Measurements from ENCODE around the gene NUDT16L1. TPM values are rescaled to one million over a fixed set of nuclear protein-coding genes. Genes with fewer than 3 reads are reported as not detected.

NUDT16L1 gene
- total and polyA plus RNA-seq, 2 of the 8 experiments (the other 6 are each of a cell fraction or from before 2014, with no cell fraction given): 34.8 to 77.3 TPM

DNA sequence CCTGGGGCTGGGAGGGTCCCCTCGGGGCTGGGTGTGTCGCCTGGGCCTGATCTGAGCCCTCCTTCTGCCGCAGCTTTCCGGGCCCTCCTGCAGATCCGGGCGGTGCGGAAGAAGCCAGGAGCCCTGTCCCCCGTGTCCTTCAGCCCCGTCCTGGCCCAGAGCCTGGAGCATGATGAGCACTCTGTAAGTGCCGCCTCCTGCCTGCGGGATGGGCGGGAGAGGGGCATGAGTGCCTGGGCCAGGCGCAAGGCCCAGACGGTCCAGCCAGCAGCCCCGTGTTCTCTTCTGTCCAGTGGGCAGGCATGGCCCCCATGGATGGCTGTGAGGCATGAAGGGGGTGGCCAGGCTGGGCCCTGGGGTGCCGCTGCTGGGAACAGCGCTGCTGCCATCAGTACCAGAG is 16.0 kb upstream of the NUDT16L1 start:
- Histone ChIP-seq H4K5ac (ENCODE audit: insufficient read length, low read depth, low read length) (no peak overlapping the region), H3K9ac (replicated peaks in 1 of 4; ENCODE audit: extremely low read depth in 1 of 4, low read depth in 3 of 4, low read length in 3 of 4) (no peak overlapping the region), H4K20me1 (replicated peaks in 1 of 2; ENCODE audit: control insufficient read depth in 1 of 2, insufficient read depth in 2 of 2, low read length in 2 of 2) (peaks cover 3 to 12% of the 10 kb centered on the region in 2 experiments), H3K23me2 (ENCODE audit: low read depth, low read length) (no peaks in the 10 kb centered on the region), H3K79me1 (ENCODE audit: low read depth, low read length) (peaks cover 4% of the 10 kb centered on the region; the same call in 1 of the 2 replicates), H3K56ac (replicated peaks; ENCODE audit: insufficient read length, low read depth, low read length) (no peak overlapping the region), H2BK20ac (ENCODE audit: low read length) (no peak overlapping the region), H2BK15ac (ENCODE audit: low read length) (no peak overlapping the region), H3K27me3 (replicated peaks in 1 of 4; ENCODE audit: control insufficient read depth in 3 of 4, extremely low read depth in 1 of 4, insufficient read depth in 3 of 4, low read length in 3 of 4) (no peaks in the 10 kb centered on the region), H3K4me1 (replicated peaks in 1 of 4; ENCODE audit: control insufficient read depth in 3 of 4, insufficient read depth in 4 of 4, low read length in 3 of 4) (peaks cover 0 to 3% (median under 1%) of the 10 kb centered on the region in 4 experiments; a peak in 3 of 7 replicates), H2AFZ (ENCODE audit: low read length) (no peak overlapping the region), H3K27ac (ENCODE audit: low read depth, low read length) (no peak overlapping the region), H3K23ac (ENCODE audit: insufficient read length) (no peak overlapping the region), H3K79me2 (ENCODE audit: control insufficient read depth in 1 of 2, insufficient read depth in 2 of 2, low read length in 2 of 2) (no peaks in the 10 kb centered on the region), H3K18ac (ENCODE audit: extremely low read depth, low read length) (no peak overlapping the region), H3K4me3 (ENCODE audit: extremely low read depth in 1 of 4, insufficient read depth in 2 of 4, low read depth in 3 of 4, low read length in 4 of 4) (no peak overlapping the region), H2BK12ac (ENCODE audit: low read depth, low read length) (no peak overlapping the region), H3K14ac (ENCODE audit: insufficient read length) (no peak overlapping the region), H2BK5ac (ENCODE audit: low read depth, low read length) (no peak overlapping the region), H3K4me2 (ENCODE audit: insufficient read depth in 1 of 2, low read depth in 2 of 2, low read length in 2 of 2) (no peak overlapping the region), H3K9me3 (ENCODE audit: insufficient read depth in 2 of 2, low read depth in 1 of 2, low read length in 1 of 2) (no peaks in the 10 kb centered on the region), H3K4ac (replicated peaks; ENCODE audit: insufficient read length, low read depth, low read length) (no peak overlapping the region), H2AK5ac (ENCODE audit: low read depth, low read length) (no peak overlapping the region), H2BK120ac (replicated peaks; ENCODE audit: low read depth, low read length) (no peak overlapping the region), H4K91ac (replicated peaks; ENCODE audit: insufficient read length, low read length) (no peak overlapping the region), H4K8ac (ENCODE audit: extremely low read depth, insufficient read depth, low read length) (no peak overlapping the region), H3K36me3 (ENCODE audit: control insufficient read depth in 2 of 4, insufficient read depth in 4 of 4, low read length in 3 of 4) (peaks cover 0 to 15% (median 5%) of the 10 kb centered on the region in 4 experiments; a peak in 5 of 8 replicates)
- CTCF ChIA-PET (ENCODE audit: partially characterized antibody): interaction anchor here (0.5 to 1.2 kb wide), 2 partner anchors 27 to 383 kb away, joined by 3 to 4 read pairs; no protein-coding TSS in a partner anchor
- DNase-seq (ENCODE audit: low read depth in 1 of 2, low spot score in 2 of 2) (no peak), FAIRE-seq (no peak)
- POLR2A ChIA-PET (ENCODE audit: partially characterized antibody): interaction anchor here (1.1 to 1.3 kb wide), 2 partner anchors 15 to 18 kb away, joined by 4 read pairs; partner anchors contain the start of gene NUDT16L1
- 94% methylated on average over 12 of the region's 17 CpGs; no CpG with 5 or more reads in 1 of the 2 experiments for WGBS, 2 experiments (ENCODE audit: extremely low coverage in 1 of 2, insufficient coverage in 1 of 2, insufficient read length in 1 of 2, insufficient replicate concordance in 2 of 2, low coverage in 1 of 2, low lambda C conversion rate in 2 of 2, missing lambda C conversion rate in 1 of 2)
- TF ChIP-seq, protein P1, sequence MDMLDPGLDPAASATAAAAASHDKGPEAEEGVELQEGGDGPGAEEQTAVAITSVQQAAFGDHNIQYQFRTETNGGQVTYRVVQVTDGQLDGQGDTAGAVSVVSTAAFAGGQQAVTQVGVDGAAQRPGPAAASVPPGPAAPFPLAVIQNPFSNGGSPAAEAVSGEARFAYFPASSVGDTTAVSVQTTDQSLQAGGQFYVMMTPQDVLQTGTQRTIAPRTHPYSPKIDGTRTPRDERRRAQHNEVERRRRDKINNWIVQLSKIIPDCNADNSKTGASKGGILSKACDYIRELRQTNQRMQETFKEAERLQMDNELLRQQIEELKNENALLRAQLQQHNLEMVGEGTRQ (IDR thresholded peaks at IDR 0.05; ENCODE audit: low read length): no peak
- TF ChIP-seq TAF7 (optimal IDR thresholded peaks at IDR 0.05; ENCODE audit: borderline replicate concordance, low read depth, low read length): no peak
- TF ChIP-seq JUN (IDR thresholded peaks at IDR 0.05; ENCODE audit: low read depth, low read length): no peak
- TF ChIP-seq EZH2 (IDR thresholded peaks at IDR 0.05; ENCODE audit: low read depth, low read length, severe bottlenecking): no peak
- no peak for TF ChIP-seq SIX5 (IDR thresholded peaks at IDR 0.05; ENCODE audit: low read depth, low read length)
- no peak for TF ChIP-seq CEBPB (IDR thresholded peaks at IDR 0.05; ENCODE audit: low read depth, low read length)
- no peak for TF ChIP-seq TBP (IDR thresholded peaks at IDR 0.05; ENCODE audit: low read depth, low read length)
- TF ChIP-seq GABPA (IDR thresholded peaks at IDR 0.05; ENCODE audit: borderline replicate concordance, insufficient read depth, low read length): no peak
- TF ChIP-seq RNF2 (IDR thresholded peaks at IDR 0.05; ENCODE audit: borderline replicate concordance, low read depth, low read length, missing control alignments, poor library complexity, severe bottlenecking): no peak
- no peak for TF ChIP-seq EGR1 (IDR thresholded peaks at IDR 0.05; ENCODE audit: borderline replicate concordance, low read depth, low read length)
- no peak for TF ChIP-seq CREB1 (IDR thresholded peaks at IDR 0.05)
- no peak for TF ChIP-seq RAD21 (IDR thresholded peaks at IDR 0.05 in 1 of 2, conservative IDR thresholded peaks at IDR 0.05 in 1 of 2; ENCODE audit: low read depth in 2 of 2, low read length in 2 of 2)
- TF ChIP-seq NRF1 (IDR thresholded peaks at IDR 0.05; ENCODE audit: low read depth, low read length): no peak

Measured in H1 (cell line).